Measurements from ENCODE around the gene SLX9.
"Not testable (repeated sequence)": the region's sequence is repeated elsewhere in the genome, so short reads cannot be mapped to it uniquely, and the experiment has no call there.

SLX9 gene

DNA sequence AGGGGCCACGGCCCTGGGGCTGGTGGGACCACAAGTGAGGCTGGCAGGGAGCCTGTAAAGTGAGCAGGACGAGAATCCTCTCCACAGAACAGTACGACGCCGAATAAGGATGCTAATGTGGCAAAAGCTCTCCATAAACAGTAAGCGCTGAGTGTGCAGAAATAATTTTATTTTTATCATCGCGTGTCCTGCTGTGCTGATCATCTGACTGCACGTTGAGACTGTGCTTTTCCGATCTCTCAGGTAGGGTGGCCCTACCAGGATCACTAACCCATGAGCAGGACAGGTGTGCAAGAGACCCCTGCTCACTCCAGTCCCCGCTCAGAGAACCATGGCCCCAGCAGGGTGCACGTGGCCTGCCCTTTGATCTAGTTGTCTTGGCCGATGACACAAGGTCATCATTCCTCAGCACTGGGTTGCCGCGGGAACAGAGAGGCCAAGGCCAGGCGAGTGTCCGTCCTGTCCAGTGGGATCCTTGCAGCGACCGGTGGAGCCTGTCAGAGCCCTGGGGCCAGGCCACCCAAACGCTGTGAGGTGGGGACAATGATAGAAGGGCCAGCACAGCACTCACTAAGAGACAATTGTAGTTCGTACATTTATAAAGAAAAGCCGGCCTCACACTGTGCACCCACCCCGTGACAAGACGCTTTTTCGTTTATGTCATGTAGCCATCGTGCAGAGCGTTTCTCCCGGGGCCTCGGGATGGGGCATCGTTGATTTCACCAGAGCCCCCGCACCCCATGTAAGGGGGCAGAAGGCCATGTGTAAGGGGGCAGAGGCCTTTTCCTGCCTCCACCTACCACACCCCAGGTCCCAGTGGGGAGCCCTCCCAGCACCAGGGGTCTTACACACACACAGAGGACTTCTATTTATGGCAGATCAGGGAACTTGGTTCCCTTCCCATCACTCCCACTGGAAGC, 81.9 kb downstream of the SLX9 start:
- DNase-seq: no peak

DNA sequence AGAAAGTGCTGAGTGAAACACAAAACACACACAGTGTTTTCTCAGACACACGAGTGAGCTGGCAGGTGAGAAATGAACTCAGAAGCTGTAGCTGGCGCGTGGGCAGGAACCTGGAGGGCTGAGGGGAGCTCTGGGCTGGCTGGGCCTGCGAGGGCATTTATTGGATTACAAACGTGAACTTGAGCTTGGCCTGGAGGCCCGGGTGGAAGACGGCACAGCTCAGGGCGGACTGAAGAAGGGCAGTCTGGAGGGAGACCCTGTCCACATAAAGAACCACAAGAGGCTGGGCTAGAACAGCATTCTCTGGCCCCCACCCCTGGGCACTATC, 82.5 kb downstream of the SLX9 start:
- DNase-seq: no peak

GRCh38 chr21:45022736-45023135, 82.9 kb downstream of the SLX9 start:
- no peak for DNase-seq

GRCh38 chr21:45024516-45024915, 84.7 kb downstream of the SLX9 start:
- not testable (repeated sequence) for DNase-seq

DNA sequence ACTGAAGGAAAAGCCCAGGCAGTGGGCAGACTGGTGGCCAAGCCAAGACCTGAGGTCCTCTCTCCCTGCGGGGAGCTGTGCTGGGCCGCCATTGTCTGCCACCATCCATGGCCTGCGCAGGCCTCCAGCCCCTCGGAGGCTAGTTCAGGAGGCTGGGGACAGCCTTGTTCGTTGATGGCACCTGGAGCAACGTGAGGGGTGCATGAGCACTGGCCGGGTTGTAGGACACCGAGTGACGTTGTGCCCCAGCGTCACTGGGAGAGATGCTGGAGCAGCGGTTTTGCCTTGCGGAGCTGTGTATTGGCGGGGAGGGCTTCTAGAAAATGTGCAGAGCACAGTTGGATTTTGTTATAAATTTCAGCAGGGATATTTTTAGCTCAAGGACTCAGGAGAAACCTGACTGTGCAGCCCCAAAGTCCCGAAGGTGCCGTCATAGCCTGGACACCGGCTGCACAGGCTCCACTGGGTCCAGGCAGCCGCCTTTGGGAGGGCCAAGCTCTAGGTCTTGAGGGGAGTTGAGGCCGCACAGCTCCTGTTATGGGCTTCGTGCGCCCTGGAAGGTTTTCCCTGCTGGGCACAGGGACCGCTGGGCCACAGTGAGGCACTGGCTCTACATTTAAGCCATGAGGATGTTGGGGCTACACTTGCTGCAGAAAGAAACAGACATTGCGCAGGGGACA, 86.4 kb downstream of the SLX9 start:
- no peak for DNase-seq

Data from Kasumi-1 (cell line).